RPMI8226 (cell line): ENCODE results near the gene HSD17B3.
"Not testable (repeated sequence)": the region's sequence is repeated elsewhere in the genome, so short reads cannot be mapped to it uniquely, and the experiment has no call there.

ENCODE experiments used
- DNase-seq: peaks from one replicate; pipeline ENCODE4 v3.0.0-alpha.2; 2015

The HSD17B3 gene

DNA sequence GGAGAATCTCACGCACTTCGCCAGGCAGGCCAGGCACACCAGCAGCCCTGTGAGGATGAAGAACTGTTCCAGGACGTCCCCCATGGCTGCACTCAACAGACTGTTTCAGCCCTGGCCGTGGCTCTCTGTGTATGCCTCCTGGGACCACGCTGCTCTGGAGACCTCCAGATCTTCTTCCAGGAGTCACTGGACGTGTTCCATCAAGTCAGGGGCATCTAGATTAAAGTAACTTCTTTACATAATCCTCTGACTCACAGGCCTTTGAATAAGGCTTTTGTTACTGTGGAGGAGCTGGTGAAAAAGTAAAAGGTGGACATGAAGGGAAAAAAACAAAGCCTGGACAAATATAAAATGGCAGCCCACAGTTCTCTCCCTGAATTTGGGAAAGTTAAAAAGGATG, at the start of gene HSD17B3:
TSS of gene HSD17B3 (minus strand) at position 156 of the 400 bp plus-strand sequence. CDS start at position 84, 72 bp downstream.
- DNase-seq, result no peak

GRCh38 chr9:96350866-96351265, 48.9 kb upstream of the HSD17B3 start:
- no peak for DNase-seq

DNA sequence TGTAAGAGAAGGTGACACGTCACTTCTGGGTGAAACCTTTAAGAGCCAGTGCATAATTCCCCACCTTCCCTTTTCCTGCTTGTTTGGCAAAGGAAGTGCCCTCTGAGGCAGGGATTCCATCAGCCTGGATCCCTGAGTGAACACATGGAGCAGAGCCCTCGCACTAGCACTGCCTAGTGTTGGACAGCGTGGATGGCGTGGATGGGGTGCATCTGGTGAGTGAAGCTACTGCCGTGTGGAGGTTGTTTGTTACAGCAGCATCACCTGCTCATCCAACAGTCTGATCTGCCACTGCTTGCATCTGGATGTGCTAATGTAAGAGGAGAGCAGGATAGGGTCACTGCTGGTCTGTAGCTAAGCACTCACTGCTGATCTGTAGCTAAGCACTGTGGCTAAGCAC, 46.3 kb upstream of the HSD17B3 start:
- DNase-seq, result no peak

DNA sequence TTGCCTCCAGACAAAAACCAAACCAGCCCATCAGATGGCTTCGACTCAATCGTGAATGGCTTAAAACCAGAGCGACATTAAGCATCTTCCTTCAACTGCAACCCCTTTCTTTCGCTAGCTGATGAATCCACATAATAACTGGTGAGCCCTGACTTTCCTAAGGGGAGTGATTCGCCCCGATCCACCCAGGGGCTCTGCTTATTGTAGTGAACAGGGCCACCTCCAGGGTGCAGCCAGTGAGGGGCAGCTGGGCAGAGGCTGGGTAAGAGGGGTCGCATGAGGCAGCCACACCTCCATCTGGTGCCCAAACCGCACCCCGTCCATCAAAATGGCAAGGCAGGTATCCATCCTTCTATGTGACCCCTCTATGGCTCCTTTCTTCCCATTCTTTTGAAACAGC, 43.6 kb upstream of the HSD17B3 start:
- no peak for DNase-seq

- no peak for DNase-seq
Measured at GRCh38 chr9:96344458-96345180, 42.6 kb upstream of the HSD17B3 start.

DNA sequence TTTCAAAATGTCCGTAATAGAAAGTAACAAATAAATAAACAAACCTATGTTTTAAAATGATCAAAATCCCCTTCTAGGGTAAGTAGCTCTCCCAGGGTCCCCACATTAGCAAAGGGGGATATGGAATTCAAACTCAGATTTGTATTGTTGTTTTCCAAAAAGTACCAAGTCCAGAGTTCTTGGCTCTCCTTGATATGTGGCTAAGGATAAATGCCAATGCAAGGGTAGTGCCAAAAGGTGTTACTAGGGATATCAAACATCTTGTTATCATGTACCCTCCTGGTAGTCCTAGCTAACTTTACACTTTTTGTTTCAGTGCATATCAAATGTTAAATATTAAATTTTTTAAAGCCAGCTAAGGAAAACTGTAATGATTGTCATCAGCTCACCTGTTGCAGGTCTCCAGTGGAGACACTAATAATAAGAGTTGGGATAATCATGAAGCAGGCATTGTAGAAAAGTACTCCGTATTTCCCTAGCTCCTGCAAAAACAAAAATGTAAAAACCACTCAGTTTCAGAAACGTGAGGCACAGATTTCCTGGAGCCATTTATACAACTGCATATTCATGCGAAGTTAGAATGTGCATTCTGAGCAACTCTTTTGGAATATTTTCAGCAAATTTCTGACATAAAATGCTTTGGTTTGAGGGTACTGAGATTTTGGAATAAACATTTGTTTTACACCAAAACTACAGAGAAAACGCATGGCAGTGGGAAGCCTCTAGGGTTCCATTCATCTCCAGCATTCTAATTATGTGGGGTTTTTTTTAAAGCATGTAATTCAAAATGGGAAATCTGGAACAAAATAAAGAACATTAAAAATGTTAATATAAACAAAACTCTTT, 41.8 kb upstream of the HSD17B3 start:
- no peak for DNase-seq

- no peak for DNase-seq
Measured at GRCh38 chr9:96342571-96343245, 40.7 kb upstream of the HSD17B3 start.

DNA sequence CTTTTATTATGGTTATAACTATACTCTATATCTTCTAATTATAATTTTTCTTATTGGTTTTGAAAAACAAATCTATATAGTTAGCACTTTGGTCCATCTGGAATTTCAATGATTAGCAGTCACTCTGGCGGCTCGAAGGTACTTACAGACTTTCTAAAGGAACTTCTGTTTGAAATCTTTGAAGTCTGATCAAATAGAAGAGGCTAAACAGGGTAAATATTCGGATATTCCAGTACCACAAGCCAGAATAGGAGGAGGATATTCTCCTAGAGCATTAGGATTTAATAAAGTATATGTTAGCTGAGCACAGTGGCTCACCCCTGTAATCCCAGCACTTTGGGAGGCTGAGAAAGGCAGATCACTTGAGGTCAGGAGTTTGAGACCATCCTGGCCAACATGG, 38.7 kb upstream of the HSD17B3 start:
- no peak for DNase-seq

- no peak for DNase-seq
Measured at GRCh38 chr9:96338299-96338698, 36.3 kb upstream of the HSD17B3 start.

GRCh38 chr9:96333958-96334357, 32.0 kb upstream of the HSD17B3 start:
- DNase-seq, result no peak

DNA sequence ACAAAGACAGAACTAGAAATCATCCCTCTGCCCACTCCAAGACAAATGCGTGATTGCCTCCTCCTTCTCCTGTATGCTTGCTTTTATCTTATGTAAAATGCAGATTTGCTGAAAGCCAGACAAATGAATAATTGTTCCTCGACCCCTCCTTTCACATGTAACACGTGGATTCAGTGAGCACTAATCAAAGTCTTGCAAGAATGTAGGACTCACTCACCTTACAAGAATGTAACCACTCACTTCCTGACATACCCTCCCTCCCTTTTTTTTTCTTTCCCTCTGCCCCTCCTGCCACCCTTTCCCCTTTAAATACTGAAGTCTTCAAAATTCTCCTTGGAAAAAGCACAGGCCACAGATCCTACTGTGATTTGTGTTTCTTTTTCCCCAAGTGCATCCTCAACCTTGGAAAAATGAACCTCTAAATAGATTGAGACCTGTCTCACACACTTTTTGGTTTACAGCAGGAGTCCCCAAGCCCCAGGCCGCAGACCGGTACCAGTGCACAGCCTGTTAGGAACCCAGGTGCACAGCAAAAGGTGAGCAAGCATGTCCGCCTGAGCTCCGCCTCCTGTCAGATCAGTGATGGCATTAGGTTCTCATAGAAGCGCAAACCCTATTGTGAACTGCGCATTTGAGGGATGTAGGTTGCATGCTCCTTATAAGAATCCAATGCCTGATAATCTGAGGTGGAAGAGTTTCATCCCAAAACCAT, 29.4 kb upstream of the HSD17B3 start:
- DNase-seq, result no peak

GRCh38 chr9:96327694-96328352, 25.8 kb upstream of the HSD17B3 start:
- DNase-seq, result peak; percentile 29

- no peak for DNase-seq
Measured at GRCh38 chr9:96323169-96323568, 21.2 kb upstream of the HSD17B3 start.

DNA sequence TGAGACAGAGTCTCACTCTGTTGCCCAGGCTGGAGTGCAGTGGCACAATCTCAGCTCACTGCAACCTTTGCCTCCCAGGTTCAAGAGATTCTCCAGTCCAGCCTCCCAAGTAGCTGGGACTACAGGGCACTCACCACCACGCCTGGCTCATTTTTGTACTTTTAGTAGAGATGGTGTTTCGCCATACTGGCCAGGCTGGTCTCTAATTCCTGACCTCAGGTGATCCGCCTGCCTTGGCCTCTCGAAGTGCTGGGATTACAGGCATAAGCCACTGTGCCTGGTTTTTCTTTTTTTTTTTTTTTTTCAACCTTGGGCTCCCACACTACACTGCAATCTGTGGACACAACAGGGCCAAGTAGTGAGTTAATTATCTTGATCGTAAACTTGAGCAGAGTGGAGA, 20.8 kb upstream of the HSD17B3 start:
- DNase-seq, result not testable (repeated sequence)

- DNase-seq, result not testable (repeated sequence)
Measured at GRCh38 chr9:96322210-96322609, 20.2 kb upstream of the HSD17B3 start.

GRCh38 chr9:96321515-96321914, 19.5 kb upstream of the HSD17B3 start:
- DNase-seq, result no peak

- peak; percentile 7 for DNase-seq
Measured at GRCh38 chr9:96320749-96321280, 18.8 kb upstream of the HSD17B3 start.

GRCh38 chr9:96318921-96319565, 17.1 kb upstream of the HSD17B3 start:
- no peak for DNase-seq

- peak; percentile 26 for DNase-seq
Measured at GRCh38 chr9:96317335-96317980, 15.5 kb upstream of the HSD17B3 start.

DNA sequence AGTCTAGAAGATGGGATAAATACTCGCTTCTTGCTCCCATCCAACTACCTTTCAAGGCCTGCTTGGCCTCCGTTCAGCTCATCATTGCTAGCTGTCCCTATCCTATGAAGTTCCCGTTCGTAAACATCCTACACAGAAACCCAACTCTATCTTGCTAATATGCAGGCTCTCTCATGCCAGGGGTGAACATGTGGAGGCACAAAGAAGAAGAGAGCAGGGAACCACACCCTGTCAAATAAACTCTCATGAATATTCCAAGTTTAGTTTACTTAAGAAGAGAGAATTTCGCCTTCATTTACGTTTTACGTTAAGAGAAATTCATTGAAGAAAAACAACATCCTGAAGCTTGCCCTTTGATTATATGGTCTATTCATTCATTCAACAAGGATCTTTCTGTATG, 7.9 kb upstream of the HSD17B3 start:
- DNase-seq, result no peak

DNA sequence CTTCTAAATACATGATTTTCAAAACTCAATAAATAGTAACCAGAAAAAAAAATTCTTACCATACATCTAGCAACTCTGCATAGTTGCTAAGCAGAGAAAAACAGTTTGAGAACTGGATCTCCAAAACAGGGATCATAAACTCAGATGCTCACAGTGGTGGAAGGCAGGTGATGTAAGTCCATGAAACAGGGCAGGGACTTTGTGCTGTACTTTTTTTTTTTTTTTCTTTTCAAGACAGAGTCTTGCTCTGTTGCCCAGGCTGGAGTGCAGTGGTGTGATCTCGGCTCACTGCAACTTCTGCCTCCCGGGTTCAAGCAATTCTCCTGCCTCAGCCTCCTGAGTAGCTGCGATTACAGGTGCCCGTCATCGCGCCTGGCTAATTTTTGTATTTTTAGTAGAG, 5.0 kb upstream of the HSD17B3 start:
- DNase-seq, result not testable (repeated sequence)
